HG03354 (cell line): ENCODE data around the gene CASS4.
"Not testable (repeated sequence)": the region's sequence is repeated elsewhere in the genome, so short reads cannot be mapped to it uniquely, and the experiment has no call there.

ENCODE experiments used
- ATAC-seq: cut with Tn5 transposase; IDR thresholded peaks from one replicate; pipeline ENCODE4 v1.9.1; 2021; ENCODE audit warnings: mild to moderate bottlenecking; ENCODE audit not compliant: unreplicated experiment, poor library complexity, severe bottlenecking

CASS4 gene

GRCh38 chr20:56411759-56412472 lies at the start of gene CASS4:
Gene CASS4, plus strand, starts transcription at chr20:56412260. Its CDS starts 199 bp downstream, at chr20:56412459.
- ATAC-seq: peak; percentile 77

- no peak for ATAC-seq
These were observed 49.1 kb upstream of the CASS4 start for GRCh38 chr20:56362833-56363413.

- no peak for ATAC-seq
These were observed 48.6 kb upstream of the CASS4 start for GRCh38 chr20:56363491-56363890.

GRCh38 chr20:56368351-56369134 lies 43.5 kb upstream of the CASS4 start:
- ATAC-seq: no peak

- no peak for ATAC-seq
These were observed 42.9 kb upstream of the CASS4 start for GRCh38 chr20:56369179-56369578.

- no peak for ATAC-seq
These were observed 40.1 kb upstream of the CASS4 start for GRCh38 chr20:56371977-56372376.

- ATAC-seq: no peak
These were observed 39.2 kb upstream of the CASS4 start for GRCh38 chr20:56372850-56373249.

GRCh38 chr20:56373942-56374341 lies 38.1 kb upstream of the CASS4 start:
- peak; percentile 71 for ATAC-seq

GRCh38 chr20:56376331-56376730 lies 35.7 kb upstream of the CASS4 start:
- ATAC-seq: no peak

GRCh38 chr20:56378386-56378785 lies 33.7 kb upstream of the CASS4 start:
- no peak for ATAC-seq

- ATAC-seq: no peak
These were observed 31.7 kb upstream of the CASS4 start for GRCh38 chr20:56380375-56380774.

GRCh38 chr20:56381501-56381900 lies 30.6 kb upstream of the CASS4 start:
- no peak for ATAC-seq

GRCh38 chr20:56382696-56383095 lies 29.4 kb upstream of the CASS4 start:
- ATAC-seq: no peak

GRCh38 chr20:56383334-56383733 lies 28.7 kb upstream of the CASS4 start:
- no peak for ATAC-seq

GRCh38 chr20:56385130-56385529 lies 26.9 kb upstream of the CASS4 start:
- ATAC-seq: no peak

GRCh38 chr20:56386219-56386618 lies 25.8 kb upstream of the CASS4 start:
- ATAC-seq: no peak

- ATAC-seq: no peak
These were observed 23.2 kb upstream of the CASS4 start for GRCh38 chr20:56388882-56389281.

GRCh38 chr20:56389807-56390206 lies 22.3 kb upstream of the CASS4 start:
- no peak for ATAC-seq

- not testable (repeated sequence) for ATAC-seq
These were observed 21.7 kb upstream of the CASS4 start for GRCh38 chr20:56390396-56390795.

GRCh38 chr20:56391037-56391436 lies 21.0 kb upstream of the CASS4 start:
- no peak for ATAC-seq

GRCh38 chr20:56391596-56392131 lies 20.4 kb upstream of the CASS4 start:
- ATAC-seq: peak; percentile 45
